ENCODE measurements around the gene ZFAND3.

GRCh38 chr6:37830225-37830624, 10.7 kb downstream of the ZFAND3 start:
- TF ChIP-seq CTCF (IDR thresholded peaks at IDR 0.05; ENCODE audit: borderline replicate concordance, extremely low read depth, low read length, poor library complexity, severe bottlenecking) = no peak
- TF ChIP-seq EZH2 (IDR thresholded peaks at IDR 0.05; ENCODE audit: borderline replicate concordance, low read depth, low read length, severe bottlenecking) = no peak
